ENCODE data around the gene PHACTR3. TPM values are rescaled to one million over a fixed set of nuclear protein-coding genes. Genes with fewer than 3 reads are reported as not detected.

PHACTR3 gene
- total RNA-seq, 1 experiment from 2014 or later: not detected

- no peaks in the 10 kb centered on the region for H3K27me3 ChIP-seq
- no peak for DNase-seq
- H3K4me3 ChIP-seq: no peak overlapping the region
- H3K36me3 ChIP-seq: no peaks in the 10 kb centered on the region
- H3K9me3 ChIP-seq: no peaks in the 10 kb centered on the region
Observed at GRCh38 chr20:59731376-59731775, 127.0 kb downstream of the PHACTR3 start.

GRCh38 chr20:59733351-59733750 is 129.0 kb downstream of the PHACTR3 start:
- H3K27me3 ChIP-seq: no peaks in the 10 kb centered on the region
- no peaks in the 10 kb centered on the region for H3K9me3 ChIP-seq
- H3K36me3 ChIP-seq: no peaks in the 10 kb centered on the region
- DNase-seq: no peak
- no peak overlapping the region for H3K4me3 ChIP-seq

- H3K27me3 ChIP-seq: no peaks in the 10 kb centered on the region
- no peaks in the 10 kb centered on the region for H3K9me3 ChIP-seq
Observed at GRCh38 chr20:59735486-59735885, 131.1 kb downstream of the PHACTR3 start.

GRCh38 chr20:59735917-59736316 is 131.6 kb downstream of the PHACTR3 start:
- no peak for DNase-seq
- no peak overlapping the region for H3K4me3 ChIP-seq
- H3K27me3 ChIP-seq: no peaks in the 10 kb centered on the region
- H3K9me3 ChIP-seq: no peaks in the 10 kb centered on the region
- no peaks in the 10 kb centered on the region for H3K36me3 ChIP-seq

More at GRCh38 chr20:59735486-59735885, 131.1 kb downstream of the PHACTR3 start:
- DNase-seq: no peak
- Histone ChIP-seq H3K36me3 (no peaks in the 10 kb centered on the region), H3K4me3 (no peak overlapping the region)

- Histone ChIP-seq H3K36me3 (no peaks in the 10 kb centered on the region), H3K9me3 (no peaks in the 10 kb centered on the region), H3K27me3 (no peaks in the 10 kb centered on the region), H3K4me3 (no peak overlapping the region)
- no peak for DNase-seq
Observed at GRCh38 chr20:59736366-59736765, 132.0 kb downstream of the PHACTR3 start.

GRCh38 chr20:59737073-59737666 is 132.8 kb downstream of the PHACTR3 start:
- no peaks in the 10 kb centered on the region for H3K9me3 ChIP-seq
- no peaks in the 10 kb centered on the region for H3K36me3 ChIP-seq
- no peak for DNase-seq
- H3K27me3 ChIP-seq: no peaks in the 10 kb centered on the region
- no peak overlapping the region for H3K4me3 ChIP-seq

GRCh38 chr20:59737816-59738215 is 133.5 kb downstream of the PHACTR3 start:
- H3K27me3 ChIP-seq: no peaks in the 10 kb centered on the region
- no peaks in the 10 kb centered on the region for H3K9me3 ChIP-seq
- no peaks in the 10 kb centered on the region for H3K36me3 ChIP-seq
- DNase-seq: no peak
- H3K4me3 ChIP-seq: no peak overlapping the region

GRCh38 chr20:59738851-59739250 is 134.5 kb downstream of the PHACTR3 start:
- Histone ChIP-seq H3K36me3 (no peaks in the 10 kb centered on the region), H3K4me3 (no peak overlapping the region), H3K9me3 (no peaks in the 10 kb centered on the region), H3K27me3 (no peaks in the 10 kb centered on the region)
- no peak for DNase-seq

GRCh38 chr20:59740621-59741020 is 136.3 kb downstream of the PHACTR3 start:
- no peak for DNase-seq
- no peaks in the 10 kb centered on the region for H3K36me3 ChIP-seq
- no peaks in the 10 kb centered on the region for H3K9me3 ChIP-seq
- no peaks in the 10 kb centered on the region for H3K27me3 ChIP-seq
- no peak overlapping the region for H3K4me3 ChIP-seq

GRCh38 chr20:59741073-59741472 is 136.7 kb downstream of the PHACTR3 start:
- no peaks in the 10 kb centered on the region for H3K9me3 ChIP-seq
- no peak for DNase-seq
- no peak overlapping the region for H3K4me3 ChIP-seq
- H3K36me3 ChIP-seq: no peaks in the 10 kb centered on the region
- H3K27me3 ChIP-seq: no peaks in the 10 kb centered on the region

- H3K36me3 ChIP-seq: no peaks in the 10 kb centered on the region
- no peaks in the 10 kb centered on the region for H3K27me3 ChIP-seq
- DNase-seq: no peak
- H3K9me3 ChIP-seq: no peaks in the 10 kb centered on the region
- no peak overlapping the region for H3K4me3 ChIP-seq
Observed at GRCh38 chr20:59742351-59743095, 138.2 kb downstream of the PHACTR3 start.

- H3K27me3 ChIP-seq: no peaks in the 10 kb centered on the region
- H3K4me3 ChIP-seq: no peak overlapping the region
- H3K36me3 ChIP-seq: no peaks in the 10 kb centered on the region
- no peaks in the 10 kb centered on the region for H3K9me3 ChIP-seq
- DNase-seq: no peak
Observed at GRCh38 chr20:59743308-59743707, 139.0 kb downstream of the PHACTR3 start.

- no peaks in the 10 kb centered on the region for H3K27me3 ChIP-seq
- H3K9me3 ChIP-seq: no peaks in the 10 kb centered on the region
- no peaks in the 10 kb centered on the region for H3K36me3 ChIP-seq
- no peak overlapping the region for H3K4me3 ChIP-seq
- peak; percentile 31 for DNase-seq
Observed at GRCh38 chr20:59743767-59744485, 139.6 kb downstream of the PHACTR3 start.

GRCh38 chr20:59744756-59745155 is 140.4 kb downstream of the PHACTR3 start:
- DNase-seq: no peak
- Histone ChIP-seq H3K9me3 (no peaks in the 10 kb centered on the region), H3K4me3 (no peak overlapping the region), H3K36me3 (no peaks in the 10 kb centered on the region), H3K27me3 (no peaks in the 10 kb centered on the region)

- Histone ChIP-seq H3K36me3 (no peaks in the 10 kb centered on the region), H3K27me3 (no peaks in the 10 kb centered on the region), H3K4me3 (no peak overlapping the region), H3K9me3 (no peaks in the 10 kb centered on the region)
- no peak for DNase-seq
Observed at GRCh38 chr20:59745201-59745600, 140.9 kb downstream of the PHACTR3 start.

GRCh38 chr20:59745716-59746115 is 141.4 kb downstream of the PHACTR3 start:
- H3K36me3 ChIP-seq: no peaks in the 10 kb centered on the region
- DNase-seq: no peak
- no peak overlapping the region for H3K4me3 ChIP-seq
- H3K27me3 ChIP-seq: no peaks in the 10 kb centered on the region
- H3K9me3 ChIP-seq: no peaks in the 10 kb centered on the region

GRCh38 chr20:59746155-59746554 is 141.8 kb downstream of the PHACTR3 start:
- Histone ChIP-seq H3K36me3 (no peaks in the 10 kb centered on the region), H3K4me3 (no peak overlapping the region), H3K27me3 (no peaks in the 10 kb centered on the region), H3K9me3 (no peaks in the 10 kb centered on the region)
- no peak for DNase-seq

Data from MG63 (cell line).